Parathyroid adenoma (tissue), 2 donors: Measurements from ENCODE around the gene ARFGEF2.

Experiments
- H2AFZ ChIP-seq: fragments of 300-600 bp; sonication (generic); one replicate; pipeline ENCODE4 v1.7.0; 2017; ENCODE audit warnings: antibody characterized with exemption, mild to moderate bottlenecking
- H3K27ac ChIP-seq: fragments of 300-600 bp; sonication (generic); one replicate; pipeline ENCODE4 v1.7.0; 2017
- H3K27me3 ChIP-seq: fragments of 300-600 bp; sonication (generic); one replicate; pipeline ENCODE4 v1.7.0; 2017; ENCODE audit warnings: low read length; ENCODE audit not compliant: control insufficient read depth, insufficient read depth
- H3K36me3 ChIP-seq: fragments of 300-600 bp; sonication (generic); one replicate; pipeline ENCODE4 v1.7.0; 2017; ENCODE audit warnings: low read length; ENCODE audit not compliant: control insufficient read depth, insufficient read depth
- H3K4me1 ChIP-seq: fragments of 300-600 bp; sonication (generic); one replicate; pipeline ENCODE4 v1.7.0; 2017; ENCODE audit warnings: control low read depth
- H3K4me2 ChIP-seq: fragments of 300-600 bp; sonication (generic); one replicate; pipeline ENCODE4 v1.7.0; 2017; ENCODE audit warnings: low read length
- H3K4me3 ChIP-seq: fragments of 300-600 bp; sonication (generic); one replicate; pipeline ENCODE4 v1.7.0; 2017; ENCODE audit warnings: low read depth, low read length
- H3K79me2 ChIP-seq: fragments of 300-600 bp; sonication (generic); one replicate; pipeline ENCODE4 v1.7.0; 2017; ENCODE audit warnings: control low read depth
- H3K9ac ChIP-seq: fragments of 300-600 bp; sonication (generic); one replicate; pipeline ENCODE4 v1.7.0; 2017; ENCODE audit warnings: mild to moderate bottlenecking
- H3K9me3 ChIP-seq: fragments of 300-600 bp; sonication (generic); one replicate; pipeline ENCODE4 v1.7.0; 2017; ENCODE audit warnings: low read length; ENCODE audit not compliant: control insufficient read depth
- TF ChIP-seq, protein P1 (sequence below): fragments of 300-600 bp; sonication (generic); IDR thresholded peaks from one replicate; pipeline ENCODE4 v1.7.0; 2017; ENCODE audit warnings: antibody characterized with exemption, mild to moderate bottlenecking
- donor health status: primary hyperparathyroidism.

Gene ARFGEF2

DNA sequence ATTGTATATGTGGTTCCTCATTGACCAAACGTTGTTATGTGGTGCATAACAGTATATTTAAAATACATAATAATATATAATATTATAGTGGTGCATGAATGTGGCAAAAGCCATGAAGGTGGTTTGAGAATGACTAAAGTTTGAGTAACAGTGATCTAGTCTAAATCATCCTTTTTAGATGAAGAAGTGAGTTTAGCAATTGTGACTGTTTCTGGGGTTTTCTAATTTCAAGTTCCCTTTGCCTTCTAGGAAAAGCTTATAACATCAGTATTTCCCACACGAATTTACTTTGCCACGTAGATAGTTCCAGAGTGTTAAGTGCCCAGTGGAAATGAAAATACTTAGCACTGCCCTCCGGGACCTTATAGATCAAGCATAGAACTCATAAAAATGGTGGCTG, 40.9 kb downstream of the ARFGEF2 start:
- Histone ChIP-seq H3K27me3 (no peaks in the 10 kb centered on the region), H2AFZ (no peak overlapping the region), H3K9ac (no peak overlapping the region), H3K36me3 (no peaks in the 10 kb centered on the region), H3K9me3 (no peaks in the 10 kb centered on the region), H3K79me2 (peaks cover 6% of the 10 kb centered on the region), H3K4me3 (no peak overlapping the region), H3K4me1 (no peaks in the 10 kb centered on the region), H3K27ac (no peak overlapping the region), H3K4me2 (no peak overlapping the region)
- TF ChIP-seq, protein P1, sequence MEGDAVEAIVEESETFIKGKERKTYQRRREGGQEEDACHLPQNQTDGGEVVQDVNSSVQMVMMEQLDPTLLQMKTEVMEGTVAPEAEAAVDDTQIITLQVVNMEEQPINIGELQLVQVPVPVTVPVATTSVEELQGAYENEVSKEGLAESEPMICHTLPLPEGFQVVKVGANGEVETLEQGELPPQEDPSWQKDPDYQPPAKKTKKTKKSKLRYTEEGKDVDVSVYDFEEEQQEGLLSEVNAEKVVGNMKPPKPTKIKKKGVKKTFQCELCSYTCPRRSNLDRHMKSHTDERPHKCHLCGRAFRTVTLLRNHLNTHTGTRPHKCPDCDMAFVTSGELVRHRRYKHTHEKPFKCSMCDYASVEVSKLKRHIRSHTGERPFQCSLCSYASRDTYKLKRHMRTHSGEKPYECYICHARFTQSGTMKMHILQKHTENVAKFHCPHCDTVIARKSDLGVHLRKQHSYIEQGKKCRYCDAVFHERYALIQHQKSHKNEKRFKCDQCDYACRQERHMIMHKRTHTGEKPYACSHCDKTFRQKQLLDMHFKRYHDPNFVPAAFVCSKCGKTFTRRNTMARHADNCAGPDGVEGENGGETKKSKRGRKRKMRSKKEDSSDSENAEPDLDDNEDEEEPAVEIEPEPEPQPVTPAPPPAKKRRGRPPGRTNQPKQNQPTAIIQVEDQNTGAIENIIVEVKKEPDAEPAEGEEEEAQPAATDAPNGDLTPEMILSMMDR = no peak

DNA sequence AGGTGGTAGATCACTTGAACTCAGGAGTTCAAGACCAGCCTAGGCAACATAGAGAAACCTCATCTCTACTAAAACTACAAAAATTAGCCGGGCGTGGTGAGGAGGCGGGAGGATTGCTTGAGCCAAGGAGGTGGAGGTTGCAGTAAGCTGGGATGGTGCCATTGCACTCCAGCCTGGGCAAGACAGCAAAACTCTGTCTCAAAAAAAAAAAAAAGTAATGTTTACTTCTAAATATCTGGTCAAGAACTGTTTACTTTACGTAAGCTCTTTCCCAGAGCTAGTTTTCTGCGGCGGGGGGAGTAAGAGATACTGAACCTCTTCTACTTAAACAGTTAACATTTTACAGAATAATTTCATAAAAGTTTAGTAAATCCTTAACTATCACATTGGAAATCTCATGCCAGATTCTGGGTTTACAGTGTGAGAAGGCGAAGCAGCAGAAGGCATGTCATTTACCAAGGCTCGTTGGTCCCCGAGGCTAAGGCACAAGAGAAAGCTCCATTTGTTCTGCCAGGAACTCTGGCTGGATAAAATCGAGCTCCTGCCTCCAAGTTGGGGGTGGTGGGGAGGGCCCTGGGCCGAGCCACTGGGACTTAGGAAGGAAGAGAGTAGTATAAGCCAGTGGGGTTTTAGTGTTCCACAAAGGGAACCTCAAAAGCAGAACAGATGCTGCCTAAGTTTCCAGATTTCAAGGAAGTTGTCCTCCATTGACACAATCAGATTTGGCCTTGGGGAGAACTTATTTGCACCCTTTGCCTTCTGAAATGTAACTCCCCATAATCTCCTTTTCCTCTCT, 41.7 kb downstream of the ARFGEF2 start:
- TF ChIP-seq, protein P1 = no peak
- no peak overlapping the region for H3K27ac ChIP-seq
- no peak overlapping the region for H3K9ac ChIP-seq
- no peak overlapping the region for H3K4me2 ChIP-seq
- H2AFZ ChIP-seq = no peak overlapping the region
- no peaks in the 10 kb centered on the region for H3K36me3 ChIP-seq
- no peaks in the 10 kb centered on the region for H3K27me3 ChIP-seq
- H3K4me3 ChIP-seq = no peak overlapping the region
- H3K79me2 ChIP-seq = peaks cover 6% of the 10 kb centered on the region
- no peaks in the 10 kb centered on the region for H3K9me3 ChIP-seq
- no peaks in the 10 kb centered on the region for H3K4me1 ChIP-seq

DNA sequence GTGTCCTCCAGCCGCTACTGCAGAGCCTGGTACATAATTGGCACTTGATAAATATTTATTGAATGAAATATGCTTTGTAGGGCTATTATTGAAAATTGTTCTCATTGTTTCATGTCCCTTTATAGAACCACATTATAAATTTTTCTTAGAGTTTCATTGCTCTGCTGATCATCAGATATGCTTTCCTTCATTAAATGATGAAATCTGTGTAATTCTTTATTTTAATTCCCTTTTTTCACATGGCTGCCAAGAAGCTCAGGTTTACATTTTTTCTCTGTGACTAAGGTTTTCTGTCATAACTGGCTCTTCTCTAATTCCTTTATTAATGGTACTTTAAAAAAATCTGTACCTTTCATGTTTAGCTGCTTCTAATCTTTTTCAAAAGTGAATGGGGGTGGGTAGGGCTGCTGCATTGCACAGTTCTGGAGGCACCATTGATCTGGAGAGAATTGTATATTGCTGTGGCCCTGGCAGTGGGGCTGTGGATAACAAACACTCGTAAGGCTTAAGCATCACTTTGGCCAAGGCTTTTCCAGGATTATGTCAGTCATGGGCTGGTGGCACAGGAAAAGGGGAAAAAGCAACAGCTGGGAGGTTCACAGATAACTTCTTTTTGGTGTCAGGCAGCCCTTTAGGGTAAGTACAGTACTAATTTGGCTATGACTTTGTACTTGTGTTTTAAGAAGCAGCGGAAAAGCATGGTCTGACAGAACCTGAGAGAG, 43.8 kb downstream of the ARFGEF2 start:
- H3K4me3 ChIP-seq = no peak overlapping the region
- no peaks in the 10 kb centered on the region for H3K27me3 ChIP-seq
- H3K36me3 ChIP-seq = no peaks in the 10 kb centered on the region
- H3K9ac ChIP-seq = no peak overlapping the region
- TF ChIP-seq, protein P1 = no peak
- no peak overlapping the region for H3K4me2 ChIP-seq
- no peaks in the 10 kb centered on the region for H3K9me3 ChIP-seq
- no peak overlapping the region for H2AFZ ChIP-seq
- H3K79me2 ChIP-seq = peaks cover 3% of the 10 kb centered on the region
- H3K27ac ChIP-seq = no peak overlapping the region
- H3K4me1 ChIP-seq = no peaks in the 10 kb centered on the region

DNA sequence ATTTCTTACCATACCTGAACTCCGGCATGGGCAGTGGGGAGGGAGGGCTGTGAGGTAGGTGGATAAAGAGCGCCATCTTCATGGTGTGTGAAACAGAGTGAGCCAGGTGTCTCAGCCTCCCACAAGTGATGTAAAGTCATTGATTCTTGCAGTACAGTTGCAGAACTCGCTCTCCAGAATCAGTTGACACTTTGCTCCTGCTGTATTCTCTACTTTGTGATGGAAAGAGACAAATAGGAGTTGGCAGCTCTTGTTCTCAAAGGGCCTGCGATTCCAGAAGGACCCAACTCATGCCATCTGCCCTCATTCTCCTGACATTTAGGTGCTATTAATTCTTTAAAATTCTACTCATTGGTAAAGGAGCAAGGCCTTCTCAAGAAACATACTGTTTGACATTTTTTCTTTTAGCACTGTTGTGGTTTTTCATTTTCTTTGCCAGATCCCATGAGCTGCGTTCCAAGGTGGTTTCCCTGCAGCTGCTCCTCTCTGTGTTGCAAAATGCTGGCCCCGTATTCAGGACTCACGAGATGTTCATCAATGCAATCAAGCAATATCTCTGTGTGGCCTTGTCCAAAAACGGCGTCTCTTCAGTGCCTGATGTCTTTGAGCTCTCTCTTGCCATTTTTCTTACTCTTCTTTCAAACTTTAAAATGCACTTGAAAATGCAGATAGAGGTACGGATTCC, 49.3 kb downstream of the ARFGEF2 start:
- no peaks in the 10 kb centered on the region for H3K9me3 ChIP-seq
- peaks cover 5% of the 10 kb centered on the region for H3K79me2 ChIP-seq
- no peaks in the 10 kb centered on the region for H3K36me3 ChIP-seq
- H3K4me1 ChIP-seq = no peaks in the 10 kb centered on the region
- H3K9ac ChIP-seq = no peak overlapping the region
- H3K4me3 ChIP-seq = no peak overlapping the region
- H2AFZ ChIP-seq = no peak overlapping the region
- H3K4me2 ChIP-seq = no peak overlapping the region
- no peak overlapping the region for H3K27ac ChIP-seq
- TF ChIP-seq, protein P1 = no peak
- H3K27me3 ChIP-seq = no peaks in the 10 kb centered on the region
